GOT3 (cell line): ENCODE data around the gene ANKRD39.
"Not testable (repeated sequence)": the region's sequence is repeated elsewhere in the genome, so short reads cannot be mapped to it uniquely, and the experiment has no call there.

Experiments used
- DNase-seq: peaks from one replicate; lab custom pipeline; 2025; ENCODE audit warnings: mixed read lengths; lab: John Stamatoyannopoulos, UW

ANKRD39 gene

GRCh38 chr2:96857667-96858372 lies at the start of gene ANKRD39:
Gene ANKRD39 (minus strand): TSS chr2:96858016. CDS start chr2:96857987, 29 bp downstream.
- peak; percentile 97 for DNase-seq

- no peak for DNase-seq
These were observed 48.9 kb upstream of the ANKRD39 start for GRCh38 chr2:96906729-96907114.

- no peak for DNase-seq
These were observed 46.0 kb upstream of the ANKRD39 start for GRCh38 chr2:96903815-96904214.

- no peak for DNase-seq
These were observed 45.5 kb upstream of the ANKRD39 start for GRCh38 chr2:96903318-96903717.

- DNase-seq, result no peak
These were observed 42.4 kb upstream of the ANKRD39 start for GRCh38 chr2:96900237-96900636.

- no peak for DNase-seq
These were observed 41.6 kb upstream of the ANKRD39 start for GRCh38 chr2:96899413-96899741.

GRCh38 chr2:96898641-96899412 lies 41.0 kb upstream of the ANKRD39 start:
- peak; percentile 33 for DNase-seq

- DNase-seq, result no peak
These were observed 40.3 kb upstream of the ANKRD39 start for GRCh38 chr2:96898135-96898505.

GRCh38 chr2:96897491-96898134 lies 39.8 kb upstream of the ANKRD39 start:
- DNase-seq, result no peak

GRCh38 chr2:96895746-96896651 lies 38.2 kb upstream of the ANKRD39 start:
- DNase-seq, result no peak

- no peak for DNase-seq
These were observed 37.4 kb upstream of the ANKRD39 start for GRCh38 chr2:96895032-96895745.

GRCh38 chr2:96894151-96894531 lies 36.3 kb upstream of the ANKRD39 start:
- no peak for DNase-seq

GRCh38 chr2:96893289-96894150 lies 35.7 kb upstream of the ANKRD39 start:
- no peak for DNase-seq

GRCh38 chr2:96891591-96892333 lies 33.9 kb upstream of the ANKRD39 start:
- no peak for DNase-seq

- no peak for DNase-seq
These were observed 33.0 kb upstream of the ANKRD39 start for GRCh38 chr2:96890726-96891385.

- DNase-seq, result no peak
These were observed 32.4 kb upstream of the ANKRD39 start for GRCh38 chr2:96890252-96890651.

- DNase-seq, result not testable (repeated sequence)
These were observed 31.7 kb upstream of the ANKRD39 start for GRCh38 chr2:96889502-96889901.

GRCh38 chr2:96888072-96889011 lies 30.5 kb upstream of the ANKRD39 start:
- no peak for DNase-seq
